SK-N-SH (cell line): ENCODE measurements around the gene MED12. TPM values are rescaled to one million over a fixed set of nuclear protein-coding genes. Genes with fewer than 3 reads are reported as not detected.

Source experiments
- CTCF ChIA-PET: fragments of 300-600, 350-600 bp; formaldehyde crosslinking; extraction: SDS; loops from one replicate; lab custom pipeline; 2021; lab: Yijun Ruan, JAX
- POLR2A ChIA-PET: fragments of 350-600 bp; sonication (Branson Sonifier 250); formaldehyde crosslinking; extraction: SDS; loops from one replicate; lab custom pipeline; 2020; ENCODE audit warnings: antibody characterized with exemption, inconsistent platforms; lab: Yijun Ruan, JAX
- DNase-seq: peaks from one replicate; pipeline ENCODE4 v3.0.0; 2012
- H2AFZ ChIP-seq: fragments of 200-600 bp; sonication (generic); 2 replicates; pipeline ENCODE4 v1.8.1; 2016; ENCODE audit warnings: antibody characterized with exemption, mild to moderate bottlenecking, low read depth
- H3F3A ChIP-seq: fragments of 200-600 bp; sonication (generic); replicated peaks from 2 replicates; pipeline ENCODE3; 2016; ENCODE audit warnings: antibody characterized with exemption, mild to moderate bottlenecking; ENCODE audit not compliant: insufficient read depth
- H3K27ac ChIP-seq, 2 experiments: fragments of 200-500 bp in 1 of 2; fragments of 200-600 bp in 1 of 2; sonication (Bioruptor generic) in 1 of 2; sonication (generic), shearing (Covaris generic) in 1 of 2; 2 replicates each; pipeline versions ENCODE4 v1.5.1 to v1.6.1; 2014 to 2016; ENCODE audit warnings: low read depth in 2 of 2, inconsistent platforms in 1 of 2, low read length in 1 of 2, mild to moderate bottlenecking in 1 of 2, mixed read lengths in 1 of 2
- H3K27me3 ChIP-seq: fragments of 200-600 bp; sonication (generic), shearing (Covaris generic); 2 replicates; pipeline ENCODE4 v1.6.1; 2016; ENCODE audit warnings: mixed run types; ENCODE audit not compliant: insufficient read depth
- H3K36me3 ChIP-seq, 2 experiments: fragments of 200-500 bp in 1 of 2; fragments of 200-600 bp in 1 of 2; sonication (Bioruptor generic) in 1 of 2; sonication (generic) in 1 of 2; replicated peaks in 1 of 2; 2 replicates each; pipeline versions ENCODE3 to v1.5.1; 2014 to 2016; ENCODE audit warnings: low read length in 1 of 2, mild to moderate bottlenecking in 1 of 2; ENCODE audit not compliant: insufficient read depth in 2 of 2, control insufficient read depth in 1 of 2
- H3K4me1 ChIP-seq, 2 experiments: fragments of 200-500 bp in 1 of 2; fragments of 200-600 bp in 1 of 2; sonication (Bioruptor generic) in 1 of 2; sonication (generic), shearing (Covaris generic) in 1 of 2; 2 replicates each; pipeline versions ENCODE4 v1.5.1 to v1.6.1; 2014 to 2016; ENCODE audit warnings: low read depth in 1 of 2, low read length in 1 of 2, mixed run types in 1 of 2; ENCODE audit not compliant: insufficient read depth in 2 of 2, control insufficient read depth in 1 of 2
- H3K4me2 ChIP-seq: fragments of 200-600 bp; sonication (generic), shearing (Covaris generic); 2 replicates; pipeline ENCODE4 v1.6.1; 2017; ENCODE audit warnings: mixed run types
- H3K4me3 ChIP-seq, 2 experiments: fragments of 200-500 bp in 1 of 2; fragments of 200-600 bp in 1 of 2; sonication (Bioruptor generic) in 1 of 2; sonication (generic), shearing (Covaris generic) in 1 of 2; 2 replicates each; pipeline versions ENCODE4 v1.5.1 to v1.8.1; 2014 to 2016; ENCODE audit warnings: low read depth in 2 of 2, inconsistent platforms in 1 of 2, low read length in 1 of 2, mild to moderate bottlenecking in 1 of 2, mixed read lengths in 1 of 2, moderate library complexity in 1 of 2
- H3K79me2 ChIP-seq: fragments of 200-600 bp; sonication (generic); 2 replicates; pipeline ENCODE4 v1.8.1; 2017; ENCODE audit warnings: mild to moderate bottlenecking; ENCODE audit not compliant: insufficient read depth
- H3K9ac ChIP-seq: fragments of 200-600 bp; sonication (generic); 2 replicates; pipeline ENCODE4 v1.6.1; 2017; ENCODE audit warnings: mixed run types
- H3K9me2 ChIP-seq: fragments of 200-600 bp; sonication (generic); 2 replicates; pipeline ENCODE4 v1.6.1; 2017; ENCODE audit warnings: mixed run types
- H3K9me3 ChIP-seq: fragments of 200-600 bp; sonication (generic); 2 replicates; pipeline ENCODE4 v1.6.1; 2017; ENCODE audit warnings: mixed run types, mild to moderate bottlenecking, moderate library complexity
- H4K20me1 ChIP-seq: fragments of 200-600 bp; sonication (generic); 2 replicates; pipeline ENCODE4 v1.6.1; 2017; ENCODE audit warnings: mild to moderate bottlenecking, mixed run types; ENCODE audit not compliant: insufficient read depth
- ELF1 ChIP-seq: IDR thresholded peaks from 2 replicates; pipeline ENCODE4 v1.4.0; 2012
- EP300 ChIP-seq, 2 experiments: IDR thresholded peaks; 2 replicates each; pipeline versions ENCODE4 v1.4.0 to v1.6.1; 2012; ENCODE audit warnings: borderline replicate concordance in 1 of 2, low read depth in 1 of 2, low read length in 1 of 2
- GABPA ChIP-seq: IDR thresholded peaks from 2 replicates; pipeline ENCODE4 v1.4.0; 2012; ENCODE audit warnings: low read depth, mild to moderate bottlenecking
- JUND ChIP-seq: IDR thresholded peaks from 2 replicates; pipeline ENCODE4 v1.4.0; 2012
- MAX ChIP-seq: IDR thresholded peaks from 2 replicates; pipeline ENCODE4 v1.4.0; 2012; ENCODE audit warnings: low read depth
- RCOR1 ChIP-seq: fragments of 150-350 bp; IDR thresholded peaks from 2 replicates; pipeline ENCODE4 v1.6.1; 2017; ENCODE audit warnings: antibody characterized with exemption, low read length
- RXRA ChIP-seq: IDR thresholded peaks from 2 replicates; pipeline ENCODE4 v1.4.0; 2012; ENCODE audit warnings: low read depth, mild to moderate bottlenecking, borderline replicate concordance
- TAF1 ChIP-seq: IDR thresholded peaks from 2 replicates; pipeline ENCODE4 v1.6.1; 2012; ENCODE audit warnings: low read depth, mild to moderate bottlenecking, low read length, moderate library complexity, borderline replicate concordance
- USF2 ChIP-seq: fragments of 150-350 bp; IDR thresholded peaks from 2 replicates; pipeline ENCODE4 v1.6.1; 2017; ENCODE audit warnings: antibody characterized with exemption, low read length, low read depth, borderline replicate concordance
- ZBTB33 ChIP-seq: IDR thresholded peaks from 2 replicates; pipeline ENCODE4 v1.4.0; 2012; ENCODE audit warnings: low read depth, borderline replicate concordance
- WGBS: methylation state at CpG from one replicate; pipeline ENCODE4 v1.1.6; 2017; ENCODE audit warnings: low lambda C conversion rate; 5-methylcytosine and 5-hydroxymethylcytosine counted together
- polyA plus RNA-seq, 3 experiments: library from polyadenylated mRNA; depleted of rRNA; stranded (reverse); fragments of >200 nt; gene quantifications; 2 replicates each; pipeline ENCODE4 v1.2.3, GENCODE V29; 2012

The MED12 gene
- polyA plus RNA-seq, 1 of the 3 experiments (the other 2 are of a cell fraction), result 18.5 TPM

- POLR2A ChIA-PET, result interaction anchor here (0.9 to 2.0 kb wide), 4 partner anchors 8 to 63 kb away, joined by 3 to 8 read pairs (median 4); no protein-coding TSS in a partner anchor
- H3K27ac ChIP-seq, result no peak overlapping the region; a peak in 2 of 4 replicates
Observed at GRCh38 chrX:71118985-71119535, 664 bp downstream of the MED12 start.

More at GRCh38 chrX:71118985-71119535, 664 bp downstream of the MED12 start:
- H2AFZ ChIP-seq, result no peak overlapping the region
- no peaks in the 10 kb centered on the region for H3K9me3 ChIP-seq
- no peaks in the 10 kb centered on the region for H3K9me2 ChIP-seq
- H3K4me3 ChIP-seq, result peak overlapping the region; percentile 62 to 70
- DNase-seq, result no peak
- peaks cover 12 to 38% of the 10 kb centered on the region in 2 experiments for H3K36me3 ChIP-seq
- peaks cover 13% of the 10 kb centered on the region; the same call in 1 of the 2 replicates for H3K79me2 ChIP-seq
- H3K27me3 ChIP-seq, result no peaks in the 10 kb centered on the region; the same call in 1 of the 2 replicates
- H3F3A ChIP-seq, result no peaks in the 10 kb centered on the region
- peak overlapping the region; percentile 84 for H3K9ac ChIP-seq
- peaks cover 0 to 8% of the 10 kb centered on the region in 2 experiments; a peak in 1 of 4 replicates for H3K4me1 ChIP-seq
- peak overlapping the region; percentile 85 for H3K4me2 ChIP-seq
- 30% methylated on average over 13 of the region's 17 CpGs for WGBS
- TF ChIP-seq USF2 (no peak), JUND (no peak), RXRA (no peak), RCOR1 (no peak), ELF1 (no peak), ZBTB33 (no peak), MAX (no peak), TAF1 (no peak), EP300 (IDR thresholded peaks at IDR 0.05; ENCODE audit: borderline replicate concordance in 1 of 2, low read depth in 1 of 2, low read length in 1 of 2) (no peak), GABPA (no peak)
- TF ChIP-seq, all 33 proteins: peak for 0
- CTCF ChIA-PET, result interaction anchor here (0.6 to 4.9 kb wide), 3 partner anchors 11 to 109 kb away, joined by 3 to 27 read pairs (median 4); no protein-coding TSS in a partner anchor
- H4K20me1 ChIP-seq, result no peaks in the 10 kb centered on the region
